Type B pancreatic cell (in vitro differentiated cells): ENCODE data around the gene ANKH. TPM values are rescaled to one million over a fixed set of nuclear protein-coding genes. Genes with fewer than 3 reads are reported as not detected.

ENCODE experiments used
- DNase-seq: peaks from one replicate; pipeline ENCODE4 v3.0.0; 2021; ENCODE audit warnings: mixed read lengths; ENCODE audit not compliant: unreplicated experiment; ENCODE audit errors: extremely low spot score
- H3K27ac Mint-ChIP-seq: 2 replicates; pipeline ENCODE4 v1.8.0; 2021; ENCODE audit warnings: mild to moderate bottlenecking, mixed read lengths
- H3K27me3 Mint-ChIP-seq: 2 replicates; pipeline ENCODE4 v1.8.0; 2021; ENCODE audit warnings: mixed read lengths
- H3K36me3 Mint-ChIP-seq: 2 replicates; pipeline ENCODE4 v1.8.0; 2021; ENCODE audit warnings: mixed read lengths
- H3K4me1 Mint-ChIP-seq: one replicate; pipeline ENCODE4 v1.8.0; 2021; ENCODE audit warnings: mixed read lengths; ENCODE audit not compliant: unreplicated experiment
- H3K4me3 Mint-ChIP-seq: 2 replicates; pipeline ENCODE4 v1.8.0; 2021; ENCODE audit warnings: mild to moderate bottlenecking, mixed read lengths
- H3K9me3 Mint-ChIP-seq: 2 replicates; pipeline ENCODE4 v1.8.0; 2021; ENCODE audit warnings: mixed read lengths
- CTCF ChIP-seq: fragments of 200-600 bp; sonication (generic); conservative IDR thresholded peaks from 2 replicates; pipeline ENCODE4 v1.5.0; 2021; ENCODE audit warnings: antibody characterized with exemption, mild to moderate bottlenecking
- total RNA-seq: library from RNA; stranded (reverse); gene quantifications from 2 replicates; pipeline ENCODE4 v1.2.1, GENCODE V29; 2021; ENCODE audit warnings: low replicate concordance

Gene ANKH
- total RNA-seq, 1 donor from 2014 or later, result 41.1 TPM

- peaks cover 18% of the 10 kb centered on the region for H3K36me3 Mint-ChIP-seq
- no peaks in the 10 kb centered on the region for H3K27me3 Mint-ChIP-seq
- H3K9me3 Mint-ChIP-seq, result no peaks in the 10 kb centered on the region
- H3K27ac Mint-ChIP-seq, result no peak overlapping the region
- TF ChIP-seq CTCF, result no peak
- no peak for DNase-seq
- H3K4me1 Mint-ChIP-seq, result peaks cover 21% of the 10 kb centered on the region
- no peak overlapping the region for H3K4me3 Mint-ChIP-seq
Observed at GRCh38 chr5:14678773-14679334, 192.7 kb downstream of the ANKH start.

GRCh38 chr5:14676320-14676719, 195.3 kb downstream of the ANKH start:
- peaks cover 36% of the 10 kb centered on the region for H3K4me1 Mint-ChIP-seq
- no peaks in the 10 kb centered on the region for H3K27me3 Mint-ChIP-seq
- no peak overlapping the region for H3K27ac Mint-ChIP-seq
- no peaks in the 10 kb centered on the region for H3K9me3 Mint-ChIP-seq
- H3K4me3 Mint-ChIP-seq, result no peak overlapping the region
- no peak for TF ChIP-seq CTCF
- DNase-seq, result no peak
- peaks cover 18% of the 10 kb centered on the region for H3K36me3 Mint-ChIP-seq

GRCh38 chr5:14675865-14676300, 195.7 kb downstream of the ANKH start:
- TF ChIP-seq CTCF, result no peak
- Mint-ChIP-seq H3K4me3 (no peak overlapping the region), H3K27me3 (no peaks in the 10 kb centered on the region), H3K27ac (no peak overlapping the region), H3K9me3 (no peaks in the 10 kb centered on the region), H3K4me1 (peaks cover 40% of the 10 kb centered on the region), H3K36me3 (peaks cover 21% of the 10 kb centered on the region)
- DNase-seq, result no peak

- H3K27ac Mint-ChIP-seq, result no peak overlapping the region
- TF ChIP-seq CTCF, result no peak
Observed at GRCh38 chr5:14674983-14675854, 196.4 kb downstream of the ANKH start.

GRCh38 chr5:14673443-14673842, 198.1 kb downstream of the ANKH start:
- peaks cover 42% of the 10 kb centered on the region for H3K4me1 Mint-ChIP-seq
- H3K27me3 Mint-ChIP-seq, result no peaks in the 10 kb centered on the region
- no peak for TF ChIP-seq CTCF
- H3K27ac Mint-ChIP-seq, result no peak overlapping the region
- H3K4me3 Mint-ChIP-seq, result no peak overlapping the region
- H3K9me3 Mint-ChIP-seq, result no peaks in the 10 kb centered on the region
- DNase-seq, result no peak
- peaks cover 16% of the 10 kb centered on the region for H3K36me3 Mint-ChIP-seq

More at GRCh38 chr5:14674983-14675854, 196.4 kb downstream of the ANKH start:
- H3K27me3 Mint-ChIP-seq, result no peaks in the 10 kb centered on the region
- H3K4me1 Mint-ChIP-seq, result peaks cover 42% of the 10 kb centered on the region
- peaks cover 20% of the 10 kb centered on the region for H3K36me3 Mint-ChIP-seq
- H3K9me3 Mint-ChIP-seq, result no peaks in the 10 kb centered on the region
- DNase-seq, result no peak
- no peak overlapping the region for H3K4me3 Mint-ChIP-seq
